OCI-LY7 (cell line): ENCODE data around the gene SPATA21. TPM values are rescaled to one million over a fixed set of nuclear protein-coding genes. Genes with fewer than 3 reads are reported as not detected.
"Not testable (repeated sequence)": the region's sequence is repeated elsewhere in the genome, so short reads cannot be mapped to it uniquely, and the experiment has no call there.

Experiments used
- BruUV-seq: library from RNA; stranded (reverse); fragments of 400-500 nt; replicated peaks from 2 replicates; lab custom pipeline; 2021; lab: Mats Ljungman, UMichigan
- CTCF ChIA-PET: fragments of 300-600 bp; sonication (Branson Sonifier 250); formaldehyde crosslinking; loops from one replicate; lab custom pipeline; 2022; ENCODE audit warnings: antibody characterized with exemption; ENCODE audit not compliant: unreplicated experiment; lab: Charles Lee
- POLR2A ChIA-PET: fragments of 300-600 bp; sonication (Branson Sonifier 250); formaldehyde crosslinking; loops from one replicate; lab custom pipeline; 2022; ENCODE audit warnings: antibody characterized with exemption; lab: Charles Lee
- DNase-seq: peaks from one replicate; pipeline ENCODE4 v3.0.0-alpha.2; 2015; ENCODE audit warnings: low spot score
- H2AFZ ChIP-seq: fragments of 200-600 bp; sonication (generic), shearing (Covaris generic); 2 replicates; pipeline ENCODE4 v1.6.1; 2014; ENCODE audit warnings: mild to moderate bottlenecking, antibody characterized with exemption, low read length, moderate library complexity
- H3K27ac ChIP-seq: fragments of 200-600 bp; sonication (generic); 2 replicates; pipeline ENCODE4 v1.5.1; 2014; ENCODE audit warnings: mixed run types, low read depth, mild to moderate bottlenecking, moderate library complexity, low read length, inconsistent platforms; ENCODE audit not compliant: poor library complexity, severe bottlenecking
- H3K36me3 ChIP-seq: fragments of 200-600 bp; sonication (generic); 2 replicates; pipeline ENCODE4 v1.6.1; 2014; ENCODE audit warnings: mild to moderate bottlenecking, antibody characterized with exemption, low read length, moderate library complexity, mixed read lengths; ENCODE audit not compliant: insufficient read depth
- H3K4me1 ChIP-seq: fragments of 200-600 bp; sonication (generic); 2 replicates; pipeline ENCODE4 v1.5.1; 2014; ENCODE audit warnings: mild to moderate bottlenecking, low read length; ENCODE audit not compliant: insufficient read depth, poor library complexity, severe bottlenecking
- H3K4me2 ChIP-seq: fragments of 200-600 bp; sonication (generic); 2 replicates; pipeline ENCODE4 v1.6.1; 2014; ENCODE audit warnings: mild to moderate bottlenecking, low read length
- H3K4me3 ChIP-seq: fragments of 200-600 bp; sonication (generic); 2 replicates; pipeline ENCODE4 v1.5.1; 2014; ENCODE audit warnings: mild to moderate bottlenecking, low read depth, low read length; ENCODE audit not compliant: poor library complexity, severe bottlenecking
- H3K79me2 ChIP-seq: fragments of 200-600 bp; sonication (generic); 2 replicates; pipeline ENCODE4 v1.6.1; 2016; ENCODE audit warnings: low read depth, mild to moderate bottlenecking, low read length, moderate library complexity, mixed read lengths; ENCODE audit not compliant: insufficient read depth
- H3K9me2 ChIP-seq: fragments of 200-600 bp; sonication (generic); 2 replicates; pipeline ENCODE4 v1.6.1; 2016; ENCODE audit warnings: mild to moderate bottlenecking, low read length, mixed read lengths; ENCODE audit not compliant: insufficient read depth
- H3K9me3 ChIP-seq: fragments of 200-600 bp; sonication (generic); 2 replicates; pipeline ENCODE4 v1.6.1; 2014; ENCODE audit warnings: mild to moderate bottlenecking, mixed run types, low read length, mixed read lengths
- H4K20me1 ChIP-seq: fragments of 200-600 bp; sonication (generic); 2 replicates; pipeline ENCODE4 v1.6.1; 2014; ENCODE audit warnings: mild to moderate bottlenecking, antibody characterized with exemption, low read length, moderate library complexity, mixed read lengths; ENCODE audit not compliant: insufficient read depth
- CTCF ChIP-seq: fragments of 200-600 bp; sonication (generic); conservative IDR thresholded peaks from 2 replicates; pipeline ENCODE4 v1.5.1; 2014; ENCODE audit warnings: mild to moderate bottlenecking, antibody characterized with exemption, low read length, moderate library complexity, mixed read lengths
- EZH2phosphoT487 ChIP-seq: fragments of 200-600 bp; sonication (generic); IDR thresholded peaks from 2 replicates; pipeline ENCODE4 v1.6.1; 2018; ENCODE audit warnings: low read depth, borderline replicate concordance, mild to moderate bottlenecking, mixed run types, antibody characterized with exemption, low read length, moderate library complexity, mixed read lengths
- intact Hi-C: fragments of 100-400 bp; cut with micrococcal nuclease; formaldehyde crosslinking; loops from one replicate; pipeline ENCODE4 v1.10.0; 2022; ENCODE audit not compliant: unreplicated experiment
- total RNA-seq, 2 experiments: library from RNA; depleted of rRNA in 1 of 2; stranded (reverse); fragments of >200 nt in 1 of 2; shearing (Covaris generic) in 1 of 2; gene quantifications; 2 replicates each; pipeline ENCODE4 v1.2.3, GENCODE V29; 2014 to 2022

Gene SPATA21
- total RNA-seq, 2 experiments from 2014 or later: 0.40 TPM; not detected in 1

GRCh38 chr1:16478091-16478490 is 40.9 kb upstream of the SPATA21 start:
- no peaks in the 10 kb centered on the region for H3K79me2 ChIP-seq
- no TSS peak for BruUV-seq
- H2AFZ ChIP-seq: no peak overlapping the region
- H3K4me3 ChIP-seq: no peak overlapping the region
- peaks cover 6% of the 10 kb centered on the region; the same call in 1 of the 2 replicates for H3K36me3 ChIP-seq
- no peaks in the 10 kb centered on the region for H3K9me3 ChIP-seq
- H3K4me1 ChIP-seq: no peaks in the 10 kb centered on the region
- ChIA-PET POLR2A (no interaction called here), CTCF (no interaction called here)
- H4K20me1 ChIP-seq: no peaks in the 10 kb centered on the region
- no peak overlapping the region for H3K4me2 ChIP-seq
- TF ChIP-seq CTCF (no peak), EZH2phosphoT487 (no peak)
- intact Hi-C loops: no loop called here
- no peaks in the 10 kb centered on the region for H3K9me2 ChIP-seq
- H3K27ac ChIP-seq: no peak overlapping the region
- no peak for DNase-seq

GRCh38 chr1:16475771-16476770 is 38.8 kb upstream of the SPATA21 start:
- H3K79me2 ChIP-seq, H3K4me2 ChIP-seq, POLR2A ChIA-PET, H3K4me1 ChIP-seq, H3K9me2 ChIP-seq, CTCF ChIA-PET, DNase-seq, H3K9me3 ChIP-seq, H3K27ac ChIP-seq, intact Hi-C loops, H3K4me3 ChIP-seq, H2AFZ ChIP-seq, BruUV-seq, H3K36me3 ChIP-seq, H4K20me1 ChIP-seq: not testable (repeated sequence)

GRCh38 chr1:16474891-16475290 is 37.7 kb upstream of the SPATA21 start:
- H3K4me2 ChIP-seq, intact Hi-C loops, H3K27ac ChIP-seq, POLR2A ChIA-PET, H3K9me2 ChIP-seq, H3K36me3 ChIP-seq, H3K79me2 ChIP-seq, CTCF ChIA-PET, H2AFZ ChIP-seq, H4K20me1 ChIP-seq, H3K4me3 ChIP-seq, H3K9me3 ChIP-seq, H3K4me1 ChIP-seq, BruUV-seq: not testable (repeated sequence)
- TF ChIP-seq CTCF: peak; percentile 56
- peak; percentile 33 for DNase-seq
